HL-60 (cell line): ENCODE measurements around the gene SPEN.
"Not testable (repeated sequence)": the region's sequence is repeated elsewhere in the genome, so short reads cannot be mapped to it uniquely, and the experiment has no call there.

ENCODE experiments used
- DNase-seq, 2 experiments: peaks; one replicate each; pipeline ENCODE4 v3.0.0-alpha.2; 2010 to 2020; ENCODE audit warnings: low read depth in 1 of 2, low spot score in 1 of 2
- H3K27ac ChIP-seq: fragments of 250-450 bp; sonication (Bioruptor Pico); replicated peaks from 2 replicates; pipeline ENCODE4 v1.5.1; 2020; ENCODE audit warnings: mild to moderate bottlenecking, moderate library complexity
- H3K27me3 ChIP-seq: fragments of 250-450 bp; sonication (Bioruptor Pico); 2 replicates; pipeline ENCODE4 v1.5.1; 2021; ENCODE audit warnings: mild to moderate bottlenecking, moderate library complexity; ENCODE audit not compliant: insufficient read depth, poor library complexity, severe bottlenecking
- H3K4me3 ChIP-seq: replicated peaks from 2 replicates; pipeline ENCODE4 v1.5.1; 2011; ENCODE audit warnings: mild to moderate bottlenecking, control low read depth, low read length; ENCODE audit not compliant: insufficient read depth
- GABPA ChIP-seq: IDR thresholded peaks from 2 replicates; pipeline ENCODE4 v1.6.1; 2012; ENCODE audit warnings: low read depth
- POLR2AphosphoS5 ChIP-seq: IDR thresholded peaks from 2 replicates; pipeline ENCODE4 v1.6.1; 2012; ENCODE audit warnings: low read depth
- SPI1 ChIP-seq: IDR thresholded peaks from 2 replicates; pipeline ENCODE4 v1.6.1; 2012; ENCODE audit warnings: low read depth, mild to moderate bottlenecking, borderline replicate concordance
- TF ChIP-seq, protein P1 (sequence below): IDR thresholded peaks from 2 replicates; pipeline ENCODE4 v1.6.1; 2012; ENCODE audit warnings: low read depth; ENCODE audit not compliant: insufficient replicate concordance
- TF ChIP-seq, protein P2 (sequence below): IDR thresholded peaks from one replicate; pipeline ENCODE4 v1.5.1; 2011; ENCODE audit warnings: low read length, control low read depth, inconsistent platforms; ENCODE audit not compliant: insufficient read depth

Gene SPEN

DNA sequence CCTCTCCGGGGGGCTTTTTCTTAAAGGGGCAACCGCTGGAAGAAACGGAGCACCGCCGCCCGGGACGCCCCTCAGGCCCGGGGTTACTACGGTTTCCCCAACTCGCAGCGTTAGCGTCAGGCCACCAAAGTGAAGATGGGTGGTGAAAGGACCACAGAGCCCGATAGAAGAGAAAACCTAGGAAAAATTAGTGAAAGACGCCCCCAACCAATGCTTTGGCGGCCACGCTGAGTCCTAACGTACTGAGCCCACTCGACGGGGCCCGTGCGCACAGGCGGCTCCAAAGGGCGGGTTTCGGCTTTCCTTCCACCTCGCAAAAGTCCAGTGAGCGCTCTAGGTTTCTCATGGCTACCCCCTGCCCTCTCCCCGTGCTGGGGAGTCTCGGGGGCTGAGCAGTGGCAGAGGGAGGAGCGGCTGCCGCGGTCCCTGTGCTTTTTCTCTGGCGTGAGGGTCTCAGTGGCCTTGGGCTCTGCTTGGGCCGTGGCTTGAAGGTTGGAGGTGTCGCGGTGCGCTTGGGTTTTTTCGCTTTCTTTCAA lies 12.2 kb upstream of the SPEN start:
- no peak for DNase-seq
- Histone ChIP-seq H3K27me3 (no peaks in the 10 kb centered on the region), H3K27ac (peak overlapping the region; percentile 99), H3K4me3 (peak overlapping the region; percentile 63)
- peak; percentile 15; the same call in 1 of the 2 replicates for TF ChIP-seq POLR2AphosphoS5
- TF ChIP-seq SPI1: no peak
- TF ChIP-seq, protein P1, sequence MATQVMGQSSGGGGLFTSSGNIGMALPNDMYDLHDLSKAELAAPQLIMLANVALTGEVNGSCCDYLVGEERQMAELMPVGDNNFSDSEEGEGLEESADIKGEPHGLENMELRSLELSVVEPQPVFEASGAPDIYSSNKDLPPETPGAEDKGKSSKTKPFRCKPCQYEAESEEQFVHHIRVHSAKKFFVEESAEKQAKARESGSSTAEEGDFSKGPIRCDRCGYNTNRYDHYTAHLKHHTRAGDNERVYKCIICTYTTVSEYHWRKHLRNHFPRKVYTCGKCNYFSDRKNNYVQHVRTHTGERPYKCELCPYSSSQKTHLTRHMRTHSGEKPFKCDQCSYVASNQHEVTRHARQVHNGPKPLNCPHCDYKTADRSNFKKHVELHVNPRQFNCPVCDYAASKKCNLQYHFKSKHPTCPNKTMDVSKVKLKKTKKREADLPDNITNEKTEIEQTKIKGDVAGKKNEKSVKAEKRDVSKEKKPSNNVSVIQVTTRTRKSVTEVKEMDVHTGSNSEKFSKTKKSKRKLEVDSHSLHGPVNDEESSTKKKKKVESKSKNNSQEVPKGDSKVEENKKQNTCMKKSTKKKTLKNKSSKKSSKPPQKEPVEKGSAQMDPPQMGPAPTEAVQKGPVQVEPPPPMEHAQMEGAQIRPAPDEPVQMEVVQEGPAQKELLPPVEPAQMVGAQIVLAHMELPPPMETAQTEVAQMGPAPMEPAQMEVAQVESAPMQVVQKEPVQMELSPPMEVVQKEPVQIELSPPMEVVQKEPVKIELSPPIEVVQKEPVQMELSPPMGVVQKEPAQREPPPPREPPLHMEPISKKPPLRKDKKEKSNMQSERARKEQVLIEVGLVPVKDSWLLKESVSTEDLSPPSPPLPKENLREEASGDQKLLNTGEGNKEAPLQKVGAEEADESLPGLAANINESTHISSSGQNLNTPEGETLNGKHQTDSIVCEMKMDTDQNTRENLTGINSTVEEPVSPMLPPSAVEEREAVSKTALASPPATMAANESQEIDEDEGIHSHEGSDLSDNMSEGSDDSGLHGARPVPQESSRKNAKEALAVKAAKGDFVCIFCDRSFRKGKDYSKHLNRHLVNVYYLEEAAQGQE: peak; percentile 37

DNA sequence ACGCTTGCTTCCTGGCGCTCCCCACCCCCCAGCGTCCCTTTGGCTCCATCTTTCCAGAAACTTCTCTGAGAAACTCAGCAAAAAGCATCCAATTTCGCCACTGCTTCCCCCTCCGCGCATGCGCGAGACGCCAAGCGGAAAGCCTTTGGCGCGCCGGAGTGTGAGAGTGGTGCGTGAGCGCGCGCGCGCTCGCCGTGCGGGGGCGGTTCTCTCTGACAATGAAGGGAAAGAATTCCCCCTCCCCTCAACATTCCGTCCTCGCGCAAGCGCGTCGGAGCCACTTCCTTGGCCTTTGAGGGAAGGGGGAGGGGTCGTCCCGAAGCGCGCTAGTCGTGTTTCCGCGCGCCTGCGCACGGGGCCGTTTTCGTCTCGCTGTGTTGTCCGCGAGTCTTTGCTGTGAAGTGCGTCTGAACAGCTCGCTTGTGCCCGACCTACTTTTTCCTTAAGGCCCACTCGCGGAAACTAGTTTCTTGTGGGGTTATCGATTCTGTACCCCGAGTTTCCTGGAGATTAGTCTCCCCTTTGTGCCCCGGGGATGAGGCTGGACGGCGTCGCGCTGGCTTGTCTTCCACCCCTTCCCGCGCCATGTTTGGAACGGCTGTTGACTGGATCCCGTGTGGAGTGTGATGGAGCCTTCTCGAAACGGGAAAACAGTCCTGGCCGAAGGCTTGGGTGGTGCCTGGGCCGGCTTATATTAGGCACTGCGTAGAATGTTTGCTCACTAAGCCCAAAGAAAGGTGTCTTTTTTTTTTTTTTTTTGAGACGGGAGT lies 11.6 kb upstream of the SPEN start:
- Histone ChIP-seq H3K4me3 (peak overlapping the region; percentile 63), H3K27me3 (no peaks in the 10 kb centered on the region), H3K27ac (peak overlapping the region; percentile 99)
- TF ChIP-seq POLR2AphosphoS5 (0 out of 2 replicates have a peak, but pooled peaks have one; percentile 33), GABPA (no peak), SPI1 (peak; percentile 59; the same call in 1 of the 2 replicates)
- TF ChIP-seq, protein P1: no peak
- TF ChIP-seq, protein P2, sequence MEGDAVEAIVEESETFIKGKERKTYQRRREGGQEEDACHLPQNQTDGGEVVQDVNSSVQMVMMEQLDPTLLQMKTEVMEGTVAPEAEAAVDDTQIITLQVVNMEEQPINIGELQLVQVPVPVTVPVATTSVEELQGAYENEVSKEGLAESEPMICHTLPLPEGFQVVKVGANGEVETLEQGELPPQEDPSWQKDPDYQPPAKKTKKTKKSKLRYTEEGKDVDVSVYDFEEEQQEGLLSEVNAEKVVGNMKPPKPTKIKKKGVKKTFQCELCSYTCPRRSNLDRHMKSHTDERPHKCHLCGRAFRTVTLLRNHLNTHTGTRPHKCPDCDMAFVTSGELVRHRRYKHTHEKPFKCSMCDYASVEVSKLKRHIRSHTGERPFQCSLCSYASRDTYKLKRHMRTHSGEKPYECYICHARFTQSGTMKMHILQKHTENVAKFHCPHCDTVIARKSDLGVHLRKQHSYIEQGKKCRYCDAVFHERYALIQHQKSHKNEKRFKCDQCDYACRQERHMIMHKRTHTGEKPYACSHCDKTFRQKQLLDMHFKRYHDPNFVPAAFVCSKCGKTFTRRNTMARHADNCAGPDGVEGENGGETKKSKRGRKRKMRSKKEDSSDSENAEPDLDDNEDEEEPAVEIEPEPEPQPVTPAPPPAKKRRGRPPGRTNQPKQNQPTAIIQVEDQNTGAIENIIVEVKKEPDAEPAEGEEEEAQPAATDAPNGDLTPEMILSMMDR: no peak
- DNase-seq: peak; percentile 98 to 99

DNA sequence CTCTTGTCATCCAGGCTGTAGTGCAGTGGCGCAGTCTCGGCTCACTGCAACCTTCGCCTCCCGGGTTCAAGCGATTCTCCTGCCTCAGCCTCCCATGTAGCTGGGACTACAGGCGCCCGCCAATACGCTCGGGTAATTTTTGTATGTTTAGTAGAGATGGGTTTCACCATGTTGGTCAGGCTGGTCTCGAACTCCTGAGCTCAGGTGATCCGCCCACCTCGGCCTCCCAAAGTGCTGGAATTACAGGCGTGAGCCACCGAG lies 11.1 kb upstream of the SPEN start:
- not testable (repeated sequence) for DNase-seq
- peak overlapping the region; percentile 39; the same call in 1 of the 2 replicates for H3K4me3 ChIP-seq

GRCh38 chr1:15836772-15837669 lies 10.5 kb upstream of the SPEN start:
- Histone ChIP-seq H3K4me3 (peak overlapping the region; percentile 9; the same call in 1 of the 2 replicates), H3K27ac (peak overlapping the region; percentile 99), H3K27me3 (no peaks in the 10 kb centered on the region)
- peak; percentile 68 to 84 for DNase-seq
- TF ChIP-seq, protein P2: no peak
- TF ChIP-seq POLR2AphosphoS5 (peak; percentile 53; the same call in 1 of the 2 replicates), GABPA (0 out of 2 replicates have a peak, but pooled peaks have one; percentile 25), SPI1 (peak; percentile 96)
- TF ChIP-seq, protein P1: no peak

More for the DNA sequence above, 11.1 kb upstream of the SPEN start:
- peak overlapping the region; percentile 99 for H3K27ac ChIP-seq
- H3K27me3 ChIP-seq: not testable (repeated sequence)
